Fibroblast of lung (primary cell): ENCODE data around the gene STK32B. TPM values are rescaled to one million over a fixed set of nuclear protein-coding genes. Genes with fewer than 3 reads are reported as not detected.

Experiments
- DNase-seq, 2 donors: peaks; one replicate each; pipeline versions ENCODE4 v3.0.0 to v3.0.0-alpha.2; 2010; ENCODE audit warnings: low read depth in 2 of 2
- H2AFZ ChIP-seq: 2 replicates; pipeline ENCODE4 v1.5.1; 2012; ENCODE audit warnings: low read length, control low read depth, inconsistent platforms
- H3K27ac ChIP-seq: 2 replicates; pipeline ENCODE4 v1.5.1; 2011; ENCODE audit warnings: low read length, control low read depth; ENCODE audit not compliant: insufficient read depth
- H3K27me3 ChIP-seq: 2 replicates; pipeline ENCODE4 v1.5.1; 2011; ENCODE audit warnings: mild to moderate bottlenecking, low read length; ENCODE audit not compliant: control insufficient read depth, insufficient read depth
- H3K36me3 ChIP-seq: 2 replicates; pipeline ENCODE4 v1.5.1; 2011; ENCODE audit warnings: low read length; ENCODE audit not compliant: control insufficient read depth, insufficient read depth
- H3K4me1 ChIP-seq: 2 replicates; pipeline ENCODE4 v1.5.1; 2011; ENCODE audit warnings: low read length; ENCODE audit not compliant: control insufficient read depth, insufficient read depth; ENCODE audit errors: extremely low read depth
- H3K4me2 ChIP-seq: 2 replicates; pipeline ENCODE4 v1.5.1; 2011; ENCODE audit warnings: low read length, control low read depth; ENCODE audit not compliant: insufficient read depth; ENCODE audit errors: extremely low read depth
- H3K4me3 ChIP-seq, 4 experiments: fragments of 200-600 bp in 1 of 4; sonication (generic) in 1 of 4; replicated peaks in 1 of 4; 2 replicates each; pipeline ENCODE4 v1.5.1; 2011 to 2016; ENCODE audit warnings: low read length in 4 of 4, low read depth in 3 of 4, mild to moderate bottlenecking in 3 of 4, control low read depth in 2 of 4, inconsistent platforms in 1 of 4, mixed read lengths in 1 of 4; ENCODE audit not compliant: insufficient read depth in 1 of 4; ENCODE audit errors: control extremely low read depth in 1 of 4
- H3K79me2 ChIP-seq: 2 replicates; pipeline ENCODE4 v1.5.1; 2012; ENCODE audit warnings: mild to moderate bottlenecking, low read length, inconsistent platforms; ENCODE audit not compliant: control insufficient read depth, insufficient read depth
- H3K9ac ChIP-seq: 2 replicates; pipeline ENCODE4 v1.5.1; 2011; ENCODE audit warnings: mild to moderate bottlenecking, low read length, control low read depth; ENCODE audit not compliant: insufficient read depth
- H3K9me3 ChIP-seq: 2 replicates; pipeline ENCODE4 v1.5.1; 2012; ENCODE audit warnings: low read depth, low read length; ENCODE audit not compliant: control insufficient read depth, insufficient read depth
- H4K20me1 ChIP-seq: 2 replicates; pipeline ENCODE4 v1.5.1; 2011; ENCODE audit warnings: low read length; ENCODE audit not compliant: control insufficient read depth, insufficient read depth; ENCODE audit errors: extremely low read depth
- EZH2 ChIP-seq: IDR thresholded peaks from 2 replicates; pipeline ENCODE4 v1.5.1; 2012; ENCODE audit warnings: low read length, control low read depth, mild to moderate bottlenecking; ENCODE audit errors: missing control alignments
- polyA plus RNA-seq, 2 donors: library from polyadenylated mRNA; depleted of rRNA in 1 of 2; stranded (reverse) in 1 of 2; unstranded in 1 of 2; fragments of >200 nt; gene quantifications; 2 replicates each; pipeline ENCODE4 v1.2.1, GENCODE V29; 2011 to 2012; ENCODE audit warnings: missing spikeins in 1 of 2
- total RNA-seq: library from RNA; depleted of rRNA; stranded (reverse); fragments of >200 nt; gene quantifications from 2 replicates; pipeline ENCODE4 v1.2.1, GENCODE V29; 2014
- TF ChIP-seq, protein P1 (sequence below), 2 donors: IDR thresholded peaks in 1 of 2; conservative IDR thresholded peaks in 1 of 2; 1 replicate in 1 of 2; 2 replicates in 1 of 2; pipeline ENCODE4 v1.5.1; 2011 to 2012; ENCODE audit warnings: low read length in 2 of 2, control low read depth in 1 of 2, inconsistent platforms in 1 of 2, low read depth in 1 of 2, mild to moderate bottlenecking in 1 of 2

STK32B gene
- total and polyA plus RNA-seq, 2 donors (not counting 1 experiment from before 2014, with no cell fraction given) = 0.50 to 1.4 TPM

DNA sequence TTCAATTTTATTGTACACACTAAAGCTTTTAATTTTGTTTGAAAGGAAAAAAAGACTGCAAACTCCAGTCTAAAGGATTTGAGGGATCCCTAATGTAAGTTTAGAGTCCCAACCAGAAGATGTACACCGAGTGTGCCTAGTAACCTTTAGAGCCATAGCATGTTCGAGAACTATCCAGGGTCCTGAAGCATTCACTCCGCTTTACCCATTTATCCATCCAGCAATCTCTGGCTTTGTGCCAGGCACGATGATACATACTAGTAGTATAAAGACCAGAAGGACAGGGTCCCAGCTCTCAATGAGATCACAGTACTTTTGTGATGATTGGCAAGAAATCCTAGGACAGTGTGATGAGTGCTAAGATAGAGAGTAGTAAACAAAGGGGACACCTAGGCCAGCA, 168.7 kb downstream of the STK32B start:
- no peaks in the 10 kb centered on the region for H3K36me3 ChIP-seq
- H3K27ac ChIP-seq = no peak overlapping the region
- H3K9ac ChIP-seq = no peak overlapping the region
- no peak for TF ChIP-seq EZH2
- TF ChIP-seq, protein P1, sequence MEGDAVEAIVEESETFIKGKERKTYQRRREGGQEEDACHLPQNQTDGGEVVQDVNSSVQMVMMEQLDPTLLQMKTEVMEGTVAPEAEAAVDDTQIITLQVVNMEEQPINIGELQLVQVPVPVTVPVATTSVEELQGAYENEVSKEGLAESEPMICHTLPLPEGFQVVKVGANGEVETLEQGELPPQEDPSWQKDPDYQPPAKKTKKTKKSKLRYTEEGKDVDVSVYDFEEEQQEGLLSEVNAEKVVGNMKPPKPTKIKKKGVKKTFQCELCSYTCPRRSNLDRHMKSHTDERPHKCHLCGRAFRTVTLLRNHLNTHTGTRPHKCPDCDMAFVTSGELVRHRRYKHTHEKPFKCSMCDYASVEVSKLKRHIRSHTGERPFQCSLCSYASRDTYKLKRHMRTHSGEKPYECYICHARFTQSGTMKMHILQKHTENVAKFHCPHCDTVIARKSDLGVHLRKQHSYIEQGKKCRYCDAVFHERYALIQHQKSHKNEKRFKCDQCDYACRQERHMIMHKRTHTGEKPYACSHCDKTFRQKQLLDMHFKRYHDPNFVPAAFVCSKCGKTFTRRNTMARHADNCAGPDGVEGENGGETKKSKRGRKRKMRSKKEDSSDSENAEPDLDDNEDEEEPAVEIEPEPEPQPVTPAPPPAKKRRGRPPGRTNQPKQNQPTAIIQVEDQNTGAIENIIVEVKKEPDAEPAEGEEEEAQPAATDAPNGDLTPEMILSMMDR (conservative IDR thresholded peaks at IDR 0.05 in 1 of 2, IDR thresholded peaks at IDR 0.05 in 1 of 2; ENCODE audit: low read depth in 1 of 2, low read length in 2 of 2) = no peak
- H4K20me1 ChIP-seq = no peaks in the 10 kb centered on the region
- no peaks in the 10 kb centered on the region for H3K9me3 ChIP-seq
- no peaks in the 10 kb centered on the region for H3K4me1 ChIP-seq
- H3K79me2 ChIP-seq = no peaks in the 10 kb centered on the region
- no peak overlapping the region for H2AFZ ChIP-seq
- H3K4me2 ChIP-seq = no peak overlapping the region
- peak in 1 of 2 donors; percentile 31 for DNase-seq
- no peak overlapping the region for H3K4me3 ChIP-seq
- H3K27me3 ChIP-seq = no peaks in the 10 kb centered on the region

DNA sequence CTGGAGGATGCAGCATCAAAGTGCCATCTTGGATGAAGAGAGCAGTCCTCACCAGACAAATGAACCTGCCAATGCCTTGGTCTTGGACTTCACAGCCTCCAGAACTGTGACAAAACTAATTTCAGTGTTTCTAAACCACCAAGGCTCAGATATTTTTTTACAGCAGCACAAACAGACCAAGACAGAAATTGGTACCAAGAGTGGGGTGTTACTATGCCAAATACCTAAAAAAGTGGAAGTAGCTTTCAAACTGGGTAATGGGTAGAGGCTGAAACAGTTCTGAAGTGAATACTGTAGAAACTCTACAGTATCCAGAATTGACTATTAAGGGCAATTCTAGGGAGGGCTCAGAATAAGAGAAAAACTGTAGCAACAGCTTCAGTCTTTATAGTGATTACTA, 170.8 kb downstream of the STK32B start:
- Histone ChIP-seq H3K4me1 (no peaks in the 10 kb centered on the region), H3K9me3 (no peaks in the 10 kb centered on the region), H4K20me1 (no peaks in the 10 kb centered on the region), H3K27ac (no peak overlapping the region), H3K27me3 (no peaks in the 10 kb centered on the region), H3K36me3 (no peaks in the 10 kb centered on the region), H3K9ac (no peak overlapping the region), H2AFZ (no peak overlapping the region), H3K4me3 (no peak overlapping the region), H3K79me2 (no peaks in the 10 kb centered on the region), H3K4me2 (no peak overlapping the region)
- no peak for TF ChIP-seq EZH2
- TF ChIP-seq, protein P1 (conservative IDR thresholded peaks at IDR 0.05 in 1 of 2, IDR thresholded peaks at IDR 0.05 in 1 of 2; ENCODE audit: low read depth in 1 of 2, low read length in 2 of 2) = no peak
- no peak for DNase-seq

DNA sequence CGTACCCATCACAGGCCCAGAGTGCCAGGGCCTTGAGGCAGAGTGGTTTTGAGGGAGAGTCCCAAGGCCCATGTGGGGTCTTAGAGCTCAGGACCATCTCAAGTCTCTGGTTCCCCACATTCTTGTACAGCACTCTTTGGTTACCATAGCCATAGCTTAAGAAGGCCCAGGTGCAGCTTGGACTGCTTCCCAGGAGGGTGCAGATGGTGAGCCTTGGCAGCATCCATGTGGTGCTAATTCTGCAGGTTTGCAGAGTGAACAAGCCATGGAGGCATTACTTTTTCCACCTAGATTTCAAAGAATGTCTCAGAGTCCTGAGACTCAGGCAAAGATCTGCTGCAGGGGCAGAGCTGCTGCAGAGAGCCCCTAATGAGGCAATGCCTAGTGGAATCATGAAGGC, 171.7 kb downstream of the STK32B start:
- no peak for DNase-seq
- Histone ChIP-seq H3K79me2 (no peaks in the 10 kb centered on the region), H3K36me3 (no peaks in the 10 kb centered on the region), H4K20me1 (no peaks in the 10 kb centered on the region), H3K9ac (no peak overlapping the region), H3K27me3 (no peaks in the 10 kb centered on the region), H3K4me3 (no peak overlapping the region), H2AFZ (no peak overlapping the region), H3K4me2 (no peak overlapping the region), H3K4me1 (no peaks in the 10 kb centered on the region), H3K9me3 (no peaks in the 10 kb centered on the region), H3K27ac (no peak overlapping the region)
- TF ChIP-seq, protein P1 (conservative IDR thresholded peaks at IDR 0.05 in 1 of 2, IDR thresholded peaks at IDR 0.05 in 1 of 2; ENCODE audit: low read depth in 1 of 2, low read length in 2 of 2) = no peak
- TF ChIP-seq EZH2 = no peak
